NOMO-1 treated with dmso at 0.1 percent for 144 hours (cell line): Measurements from ENCODE around the gene CNTNAP5.

Experiments used
- DNase-seq: peaks from one replicate; lab custom pipeline; 2025; ENCODE audit not compliant: unreplicated experiment; lab: John Stamatoyannopoulos, UW

CNTNAP5 gene

GRCh38 chr2:124149571-124149970, 124.5 kb downstream of the CNTNAP5 start:
- no peak for DNase-seq

GRCh38 chr2:124151691-124152090, 126.6 kb downstream of the CNTNAP5 start:
- DNase-seq = no peak

GRCh38 chr2:124153713-124154112, 128.6 kb downstream of the CNTNAP5 start:
- no peak for DNase-seq

- DNase-seq = no peak
These were observed 134.1 kb downstream of the CNTNAP5 start for GRCh38 chr2:124159166-124159565.

- DNase-seq = no peak
These were observed 136.5 kb downstream of the CNTNAP5 start for GRCh38 chr2:124161542-124161941.

DNA sequence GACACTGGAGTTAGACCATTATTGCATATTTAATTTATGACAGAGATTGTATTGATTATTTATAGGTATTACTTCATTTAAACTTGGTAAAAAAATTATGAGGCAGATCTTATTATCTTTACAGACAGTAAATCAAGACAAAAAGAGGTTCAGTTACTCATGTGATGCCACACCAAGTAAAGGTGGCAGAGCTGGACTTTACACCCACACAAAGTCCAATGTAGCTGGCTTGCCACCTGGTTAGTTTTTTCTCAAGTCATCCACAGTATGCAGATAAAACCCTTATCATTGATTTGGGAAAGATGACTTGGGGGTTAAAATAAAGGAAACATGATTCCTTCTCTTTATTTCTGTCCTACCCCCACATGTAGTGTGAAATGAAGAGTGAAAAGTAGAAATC, 137.2 kb downstream of the CNTNAP5 start:
- DNase-seq = no peak

- no peak for DNase-seq
These were observed 138.8 kb downstream of the CNTNAP5 start for GRCh38 chr2:124163840-124164239.

DNA sequence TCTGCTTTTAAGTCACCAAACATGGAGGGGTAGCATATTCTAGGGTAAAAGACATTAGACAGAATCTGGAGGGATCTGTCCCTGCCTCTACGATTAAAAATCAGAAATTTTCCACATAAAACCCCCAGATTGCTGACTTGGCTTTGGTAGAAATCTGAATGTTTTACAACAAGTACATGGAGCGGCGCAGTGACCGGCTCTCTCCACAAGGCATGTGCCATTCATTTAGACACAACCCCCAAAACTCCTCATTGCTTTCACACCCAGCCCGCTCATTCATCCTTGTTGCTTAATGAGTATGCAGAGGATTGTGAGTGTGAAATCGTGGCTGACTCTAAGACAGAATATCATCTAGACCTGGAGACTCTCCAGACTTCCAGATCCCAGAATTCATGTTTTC, 140.6 kb downstream of the CNTNAP5 start:
- no peak for DNase-seq

DNA sequence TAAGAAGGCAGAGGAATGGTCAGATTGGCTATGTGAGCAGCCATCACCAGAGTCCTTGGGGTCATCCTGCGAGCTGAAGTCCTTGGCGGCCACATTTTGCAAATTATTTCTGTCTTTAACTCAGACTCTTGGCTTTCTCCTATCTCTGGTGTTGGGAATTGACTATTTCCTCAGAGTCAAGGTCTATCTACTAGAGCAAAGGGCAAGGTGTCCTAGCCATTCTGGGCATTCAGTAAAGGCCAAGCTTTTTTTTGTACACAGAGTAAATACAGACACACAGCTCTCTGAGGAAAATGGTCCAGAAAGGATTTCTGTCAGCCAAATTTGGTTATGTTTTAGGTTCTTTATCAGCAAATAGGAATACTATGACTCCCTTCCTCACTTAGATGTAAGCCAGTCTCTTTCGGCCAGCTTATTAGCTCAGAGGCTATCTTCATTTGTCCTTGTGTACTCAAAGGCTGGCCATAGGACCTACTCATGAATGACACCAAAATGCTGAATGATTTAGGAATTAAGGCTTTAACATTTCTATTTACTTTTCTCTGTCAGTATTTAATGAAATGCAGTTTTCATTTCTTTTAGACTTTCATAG, 146.5 kb downstream of the CNTNAP5 start:
- no peak for DNase-seq

DNA sequence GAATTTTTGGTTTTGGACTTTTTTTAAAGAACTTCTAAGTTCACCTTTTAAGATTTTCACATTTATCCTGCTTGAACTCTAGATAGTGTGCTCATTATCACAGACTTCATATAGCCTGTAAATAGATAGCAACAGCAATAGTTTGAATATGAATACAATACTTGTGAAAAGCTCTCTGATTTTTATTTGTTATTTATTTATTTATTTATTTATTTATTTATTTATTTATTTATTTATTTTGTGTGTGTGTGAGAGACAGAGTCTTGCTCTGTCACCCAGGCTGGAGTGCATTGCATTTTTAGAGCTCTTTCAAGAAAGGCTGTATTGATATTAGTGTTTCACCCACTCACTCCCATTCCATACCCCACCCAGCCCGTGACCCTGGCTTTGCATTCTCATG, 153.6 kb downstream of the CNTNAP5 start:
- no peak for DNase-seq

GRCh38 chr2:124180635-124181034, 155.5 kb downstream of the CNTNAP5 start:
- DNase-seq = no peak

- DNase-seq = no peak
These were observed 161.7 kb downstream of the CNTNAP5 start for GRCh38 chr2:124186801-124187200.

DNA sequence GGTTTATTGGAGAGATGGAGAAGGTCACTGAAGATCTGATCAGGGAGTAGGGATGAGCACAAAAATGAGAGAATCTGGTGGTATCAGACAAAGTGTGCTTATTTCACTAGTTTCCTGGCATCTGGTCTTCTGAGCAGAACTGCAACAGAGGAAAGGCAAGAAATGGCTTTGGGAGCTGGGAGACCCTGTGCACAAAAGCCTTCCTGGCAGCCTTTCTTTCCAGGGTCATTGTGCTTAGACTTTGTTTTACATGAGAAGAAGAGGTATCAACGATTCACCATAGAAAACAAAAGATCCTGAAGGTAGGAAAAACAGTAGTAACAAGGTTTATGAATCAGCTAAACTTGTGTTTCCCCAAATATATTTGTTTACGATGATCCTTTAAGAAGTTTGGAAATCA, 162.9 kb downstream of the CNTNAP5 start:
- no peak for DNase-seq

DNA sequence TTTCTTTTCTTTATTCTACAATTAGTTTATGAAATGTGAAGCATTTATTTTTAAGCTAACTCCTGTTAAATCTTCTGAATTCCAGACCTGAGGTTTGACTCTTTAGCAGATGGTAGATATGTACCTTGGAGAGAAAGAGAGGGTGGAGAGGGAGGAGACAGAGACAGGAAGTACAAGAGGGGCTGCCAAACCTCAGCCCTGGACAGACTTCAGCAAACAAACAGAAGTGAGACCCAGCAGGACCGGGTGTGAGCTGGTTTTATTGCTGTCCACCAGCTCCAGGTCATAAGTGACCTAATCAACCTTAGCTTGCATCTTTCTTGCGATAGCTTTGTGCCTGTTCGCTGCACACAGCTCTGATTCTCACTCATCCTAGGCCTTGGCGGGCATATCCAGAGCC, 168.6 kb downstream of the CNTNAP5 start:
- DNase-seq = no peak

DNA sequence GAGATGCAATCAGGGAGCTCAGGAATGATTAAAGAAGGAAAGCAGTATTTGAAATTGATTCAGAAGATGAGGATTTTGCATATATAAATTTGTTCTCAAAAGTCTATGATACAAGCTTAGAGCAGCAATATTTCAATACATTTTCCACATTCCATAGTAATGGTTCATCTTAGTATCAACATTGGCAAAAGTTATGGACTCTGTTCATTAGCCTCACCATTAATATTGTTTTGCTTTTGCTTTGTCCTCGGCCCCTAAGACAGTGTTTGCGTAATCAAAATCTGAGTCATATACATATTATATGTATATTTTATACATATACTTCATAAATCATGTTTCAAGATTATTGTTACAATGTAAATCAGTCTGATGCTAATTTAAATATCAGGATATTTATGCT, 176.6 kb downstream of the CNTNAP5 start:
- DNase-seq = no peak

GRCh38 chr2:124209441-124209840, 184.4 kb downstream of the CNTNAP5 start:
- no peak for DNase-seq

- DNase-seq = no peak
These were observed 186.4 kb downstream of the CNTNAP5 start for GRCh38 chr2:124211461-124211860.

GRCh38 chr2:124213977-124214587, 189.0 kb downstream of the CNTNAP5 start:
- no peak for DNase-seq

GRCh38 chr2:124246170-124246569, 221.1 kb downstream of the CNTNAP5 start:
- DNase-seq = no peak

DNA sequence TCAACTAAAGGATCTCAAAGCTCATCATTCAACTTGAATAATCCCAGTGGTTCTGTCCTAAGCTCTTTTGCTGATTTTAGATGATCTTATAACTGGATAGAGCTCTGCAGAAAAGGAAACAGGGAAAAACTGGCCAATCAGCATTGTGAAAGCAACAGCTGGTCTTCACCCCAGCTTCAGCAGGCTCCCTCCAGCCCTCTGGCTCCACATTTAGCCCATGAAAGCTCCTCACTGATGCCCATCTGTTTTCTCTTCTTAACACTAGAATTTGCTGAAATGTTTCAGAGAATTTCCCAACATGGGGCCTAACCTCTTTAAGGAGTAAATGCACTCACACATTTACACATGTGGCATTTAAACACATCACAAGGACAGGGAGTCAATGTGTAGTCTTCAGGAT, 223.3 kb downstream of the CNTNAP5 start:
- DNase-seq = no peak

GRCh38 chr2:124250433-124250832, 225.3 kb downstream of the CNTNAP5 start:
- DNase-seq = no peak

GRCh38 chr2:124254621-124255020, 229.5 kb downstream of the CNTNAP5 start:
- no peak for DNase-seq

- no peak for DNase-seq
These were observed 232.0 kb downstream of the CNTNAP5 start for GRCh38 chr2:124257120-124257519.
